Activated CD4-positive, CD25-positive, alpha-beta regulatory T cell (primary cell): Measurements from ENCODE around the gene PPP1R1A.

ENCODE experiments used
- DNase-seq, 4 experiments: peaks; one replicate each; lab custom pipeline; 2025; lab: John Stamatoyannopoulos, UW

Gene PPP1R1A

DNA sequence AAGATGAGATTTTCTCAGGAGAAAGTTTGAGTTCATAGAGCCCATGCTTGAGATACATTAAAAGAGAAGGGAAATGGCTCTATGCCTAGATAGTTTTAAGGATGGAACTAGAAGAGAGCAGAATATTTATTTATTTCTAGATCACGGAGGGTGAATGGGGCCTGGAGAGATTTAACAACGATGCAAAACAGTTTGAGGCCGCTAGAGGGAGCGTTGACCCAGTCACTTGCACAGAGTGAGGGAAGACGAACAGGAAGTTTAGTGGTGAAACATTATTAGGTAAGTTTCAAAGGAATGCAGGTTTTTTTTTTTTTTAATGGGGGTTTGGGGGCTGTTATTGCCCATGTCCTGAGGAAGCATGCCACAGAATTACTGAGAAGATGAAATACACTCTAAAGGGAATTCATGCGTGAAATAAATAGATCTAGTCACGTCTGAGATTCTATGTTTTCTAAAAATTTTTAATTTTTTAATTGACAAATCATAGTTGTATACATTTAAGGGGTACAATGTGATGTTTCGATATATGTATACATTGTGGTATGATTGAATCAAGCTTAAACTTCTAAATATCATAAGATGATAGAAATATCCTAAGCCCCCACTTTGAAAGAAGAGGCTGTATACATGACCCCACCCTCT is 14.8 kb upstream of the PPP1R1A start:
- peak; percentile 14 to 34 (median 26) for DNase-seq

DNA sequence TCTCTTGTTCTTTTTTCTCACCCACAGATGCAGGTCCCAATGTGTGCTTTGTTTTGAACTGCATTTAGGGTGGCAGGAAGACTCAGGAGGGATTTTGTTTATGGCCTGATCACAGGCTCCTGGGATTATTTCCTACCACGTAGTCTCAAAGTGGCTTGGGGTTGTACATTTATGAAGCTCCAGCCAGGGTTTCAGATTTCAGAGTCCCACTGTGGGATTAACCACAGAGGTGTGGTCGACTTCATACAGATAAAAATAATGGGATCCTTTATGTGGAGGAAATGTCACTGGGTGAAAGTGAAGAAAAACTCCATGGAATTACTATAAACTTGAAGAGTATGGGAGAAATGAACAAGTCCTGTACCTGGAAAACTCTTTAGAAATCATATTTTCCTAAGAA is 14.2 kb upstream of the PPP1R1A start:
- DNase-seq, result no peak

DNA sequence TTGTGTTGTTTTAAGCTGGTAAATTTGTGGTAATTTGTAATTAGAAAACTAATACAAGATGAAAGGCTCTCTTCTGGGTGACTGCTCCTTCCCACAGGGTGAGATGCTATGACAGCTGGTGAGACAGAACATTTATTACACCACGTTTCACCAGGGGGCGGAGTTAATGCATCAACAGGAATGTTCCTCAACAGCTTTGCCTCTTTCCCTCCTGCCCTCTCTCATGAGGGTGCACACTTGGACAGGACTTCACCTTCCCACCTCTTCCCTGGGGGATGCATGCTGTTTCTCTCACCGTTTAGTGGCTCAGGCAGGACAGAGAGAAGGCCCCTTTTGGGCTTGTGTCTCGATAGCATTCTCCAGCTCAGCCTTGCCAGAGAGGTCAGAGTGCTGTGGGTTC is 13.4 kb upstream of the PPP1R1A start:
- no peak for DNase-seq

DNA sequence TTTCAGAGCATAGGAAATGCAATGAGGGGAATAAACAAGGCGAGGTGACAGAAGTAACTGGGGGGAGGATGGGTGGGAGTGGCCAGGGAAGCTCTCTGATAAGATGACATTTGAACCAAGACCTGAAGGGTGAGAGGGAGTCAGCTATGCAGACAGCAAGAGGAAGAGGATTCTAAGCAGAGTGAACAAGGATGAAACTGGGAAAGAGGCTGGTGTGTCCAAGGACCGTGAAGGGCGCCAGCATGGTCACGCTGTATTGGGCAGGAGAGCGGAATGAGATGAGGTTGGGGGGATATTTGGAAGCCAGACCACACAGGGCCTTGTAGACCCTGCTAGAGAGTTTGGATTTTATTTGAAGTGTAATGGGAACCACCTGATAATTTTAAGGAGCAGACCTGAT is 10.5 kb upstream of the PPP1R1A start:
- no peak for DNase-seq

DNA sequence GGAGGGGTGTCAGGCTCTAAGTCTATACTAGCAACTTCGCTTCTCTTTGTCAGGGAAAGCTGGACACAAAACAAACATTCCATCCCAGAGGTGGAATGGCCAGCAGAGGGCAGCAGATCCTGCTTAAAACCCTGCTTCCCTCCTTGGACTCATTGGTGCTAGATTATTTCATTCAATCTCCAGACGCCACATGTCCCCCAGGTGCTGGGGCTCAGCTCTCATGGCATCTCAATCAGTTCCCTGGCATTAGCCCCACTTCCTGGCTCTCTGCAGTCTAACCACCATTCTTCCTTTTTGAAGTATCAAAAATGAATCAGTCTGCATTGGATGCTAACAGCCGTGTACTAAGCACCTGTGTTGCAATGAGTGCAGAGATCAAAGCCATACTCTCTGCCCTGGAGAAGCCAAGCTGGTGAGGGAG is 8.1 kb upstream of the PPP1R1A start:
- peak in 2 of 4 experiments; percentile 12 to 15 for DNase-seq

DNA sequence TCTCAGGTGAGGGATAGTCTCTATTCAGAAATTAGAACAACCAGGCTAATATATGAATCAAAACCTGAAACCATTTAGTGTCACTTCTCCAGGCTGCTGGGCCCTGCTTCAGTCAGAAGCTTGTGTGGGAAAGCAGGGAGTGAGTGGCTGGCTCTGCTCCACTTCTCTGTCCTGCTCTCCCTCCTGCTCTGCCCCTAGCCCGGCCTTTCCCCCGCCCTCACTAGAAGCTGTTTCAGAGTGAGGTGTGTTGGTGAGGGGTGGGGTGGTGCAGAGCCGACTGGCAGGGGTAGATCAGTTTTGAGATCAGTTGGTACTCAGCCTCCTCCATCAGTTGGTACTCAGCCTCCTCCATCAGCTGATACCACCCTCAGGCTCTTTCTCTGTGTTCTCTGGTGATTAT is 7.0 kb upstream of the PPP1R1A start:
- DNase-seq, result no peak

DNA sequence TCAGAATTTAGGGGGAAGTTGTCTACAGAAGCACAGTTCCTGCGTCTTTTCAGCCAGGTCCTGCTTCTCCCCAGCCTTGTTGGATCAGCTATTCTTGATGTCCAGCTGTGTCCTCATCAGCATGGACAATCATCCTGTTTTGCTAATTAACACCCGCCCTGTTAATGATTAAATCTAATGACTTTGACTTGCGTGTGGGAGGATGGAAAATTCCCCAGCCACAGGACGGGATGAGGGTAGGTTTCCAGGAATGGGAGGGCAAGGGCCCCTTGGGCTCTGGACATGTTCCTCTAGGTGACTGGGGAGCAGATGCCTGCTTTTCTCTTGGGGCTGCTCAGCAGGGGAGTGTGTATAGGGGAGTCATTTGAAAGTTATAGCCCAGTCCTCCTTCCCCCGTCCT is 5.3 kb upstream of the PPP1R1A start:
- no peak for DNase-seq

DNA sequence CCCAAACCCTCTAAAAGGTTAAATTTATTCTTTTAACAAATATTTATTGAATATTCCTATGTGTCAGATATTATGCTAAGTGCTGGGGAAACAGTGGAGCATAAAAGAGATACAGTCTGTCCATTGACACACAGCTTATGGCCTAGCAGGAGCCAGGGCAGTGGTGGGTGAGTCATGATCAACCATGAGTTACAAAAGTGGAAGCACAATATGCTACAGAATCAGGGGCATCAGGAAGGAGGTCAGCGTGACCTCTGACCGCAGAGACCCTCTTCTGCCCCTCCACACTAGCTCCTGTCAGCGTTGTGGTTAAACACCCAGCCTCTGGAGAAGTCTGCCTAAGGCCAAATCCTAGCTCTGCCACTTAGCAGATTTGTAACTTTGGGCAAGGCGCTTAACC is 4.7 kb upstream of the PPP1R1A start:
- no peak for DNase-seq

DNA sequence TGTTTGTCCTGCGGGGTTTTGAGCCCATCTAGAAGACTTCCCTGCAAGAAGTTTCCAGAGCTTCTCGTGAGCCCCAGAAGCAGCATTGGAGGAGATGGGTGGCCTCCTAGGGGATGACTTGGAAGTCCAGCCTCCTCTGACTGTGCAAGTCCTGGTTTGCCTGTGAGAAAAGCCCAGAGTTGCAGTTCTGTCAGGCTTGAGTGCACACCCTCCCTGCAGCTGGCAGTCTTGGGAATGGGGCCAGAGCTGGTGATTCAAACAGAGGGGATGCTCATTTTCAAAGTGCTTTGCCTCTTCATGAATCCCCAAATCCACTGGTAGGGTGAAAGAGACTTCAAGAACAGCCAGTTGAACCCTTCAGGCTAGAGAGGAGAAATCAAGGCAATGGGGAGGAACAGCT is 3.9 kb upstream of the PPP1R1A start:
- DNase-seq, result no peak

DNA sequence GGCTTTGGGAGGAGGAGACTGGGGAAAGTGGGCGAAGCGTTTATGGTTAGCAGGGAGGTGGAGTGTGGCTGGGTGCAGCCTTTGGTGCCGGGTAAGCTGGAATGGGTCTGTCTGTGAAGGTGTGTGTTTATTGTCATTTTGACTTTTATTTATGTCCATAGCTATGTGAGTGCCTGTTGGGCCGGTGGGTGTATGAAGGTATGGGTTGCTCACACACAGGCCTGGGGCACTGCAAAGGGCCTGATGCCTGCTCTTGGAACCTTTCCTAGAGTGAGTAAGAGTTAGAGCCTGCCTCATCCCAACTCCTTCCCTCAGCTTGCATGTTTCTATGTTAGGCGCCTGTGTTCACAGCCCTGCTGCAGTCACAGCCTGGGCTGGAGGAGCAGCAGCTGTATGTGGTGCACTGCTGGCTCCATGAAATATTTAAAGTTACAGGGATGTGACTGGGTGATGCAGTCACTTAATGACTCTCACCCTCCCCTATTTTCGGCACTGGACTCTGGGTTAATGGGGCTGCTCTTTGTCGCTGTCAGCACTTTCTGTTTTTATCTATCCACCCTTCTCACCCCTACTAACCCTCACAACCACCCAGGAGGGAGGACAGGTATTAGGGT is 2.6 kb upstream of the PPP1R1A start:
- no peak for DNase-seq

DNA sequence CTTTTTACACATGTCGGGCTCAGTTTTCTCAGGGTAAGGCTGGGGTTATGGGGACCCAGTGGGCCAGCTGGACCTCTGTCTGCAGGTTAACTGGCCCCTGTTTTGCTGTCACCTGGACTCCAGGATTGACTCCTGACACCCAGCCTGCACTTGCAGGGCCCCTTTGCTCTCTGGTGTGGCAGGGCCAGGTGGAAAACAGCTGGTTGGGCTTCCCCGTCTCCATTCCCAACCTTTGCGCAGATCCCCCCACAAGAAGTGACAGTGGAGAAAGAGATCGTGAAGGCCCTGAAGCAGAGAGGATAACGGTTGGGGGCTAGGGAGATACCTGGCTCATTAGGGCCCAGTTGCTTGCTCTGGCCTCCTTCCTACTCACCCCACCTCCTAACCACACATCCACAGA is 1.5 kb upstream of the PPP1R1A start:
- no peak for DNase-seq

DNA sequence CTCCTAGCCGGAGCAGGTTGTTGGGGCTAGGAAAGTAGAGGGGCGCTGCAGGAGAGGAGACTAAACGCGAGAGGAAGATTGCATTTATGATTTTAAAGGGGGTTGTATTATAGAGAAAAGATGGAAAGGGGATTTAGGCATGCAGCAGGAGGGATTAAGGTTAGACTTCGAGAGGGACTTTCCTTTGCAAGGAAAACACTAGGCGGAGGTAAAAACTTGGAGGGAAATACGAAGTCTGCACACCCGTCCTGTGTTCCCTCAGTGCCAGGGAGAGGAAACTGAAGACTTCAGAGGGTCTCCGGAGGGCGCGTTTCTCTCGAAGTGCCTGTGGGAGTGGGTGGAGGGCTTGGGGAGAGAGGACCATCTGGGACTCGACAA is 420 bp upstream of the PPP1R1A start:
- DNase-seq, result no peak

DNA sequence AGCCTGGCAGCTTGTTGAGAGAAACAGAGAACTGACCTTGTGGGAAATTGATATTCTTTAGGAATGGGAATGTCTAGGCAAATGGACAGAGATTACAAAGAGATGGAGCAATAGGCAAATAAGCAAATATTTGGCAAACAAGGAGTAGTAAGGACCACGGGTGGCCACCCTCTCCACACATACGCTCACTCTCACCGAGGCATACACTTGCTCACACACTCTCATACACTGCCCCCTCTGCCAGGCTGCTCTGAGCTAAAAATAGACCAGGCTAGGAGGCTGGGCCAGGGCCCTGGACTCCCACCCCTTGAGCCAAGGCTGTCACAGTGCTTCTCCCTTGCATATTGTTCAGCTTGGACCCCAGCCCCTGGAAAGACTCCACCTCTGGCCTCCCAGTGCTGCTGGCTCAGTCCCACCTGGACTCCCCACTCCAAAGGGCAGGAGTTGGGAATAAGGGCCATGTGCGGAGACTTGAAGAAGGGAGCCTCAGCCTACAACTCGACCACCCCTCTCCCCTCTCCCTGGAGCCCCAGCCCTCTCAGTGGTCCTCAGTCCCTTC is 1.1 kb downstream of the PPP1R1A start:
- DNase-seq, result no peak

DNA sequence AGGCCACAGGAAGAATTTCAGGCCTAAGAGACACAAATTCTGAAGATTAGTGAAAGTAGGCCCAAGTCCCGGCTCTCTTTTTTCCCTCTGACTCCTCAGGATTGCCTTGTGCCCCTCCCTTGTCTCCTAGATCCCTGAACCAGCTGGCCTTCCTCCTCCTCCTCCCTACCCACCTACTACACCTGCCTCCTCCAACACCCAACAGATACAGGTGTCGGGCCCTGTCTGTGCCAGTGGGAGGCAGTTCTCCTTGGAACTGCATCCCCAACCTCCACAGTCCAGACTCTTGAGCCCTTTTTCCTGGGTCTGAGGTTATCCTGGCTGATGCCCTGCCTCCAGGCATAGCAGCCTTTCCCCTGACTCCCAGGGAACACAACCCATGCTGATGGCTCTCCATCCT is 1.8 kb downstream of the PPP1R1A start:
- DNase-seq, result no peak

DNA sequence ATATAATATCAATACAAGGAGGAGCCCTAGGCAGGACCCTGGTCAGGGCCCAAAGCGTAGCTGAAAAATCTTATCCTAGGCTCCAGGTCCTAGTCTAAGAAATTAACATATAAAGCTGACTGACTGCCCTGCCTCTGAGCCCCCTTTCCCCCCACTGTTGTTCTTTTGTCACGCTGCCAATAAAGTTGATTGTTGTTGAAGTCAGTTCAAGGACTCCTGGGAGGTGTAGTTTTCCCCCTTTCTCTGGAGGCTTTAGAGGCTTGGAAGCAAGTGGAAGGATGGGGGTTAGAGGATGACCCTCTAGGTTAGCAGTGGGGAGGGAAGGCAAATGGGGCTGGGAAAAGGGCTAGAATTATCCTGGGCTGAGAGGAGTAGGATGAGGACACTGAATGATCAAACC is 3.2 kb downstream of the PPP1R1A start:
- DNase-seq, result no peak

DNA sequence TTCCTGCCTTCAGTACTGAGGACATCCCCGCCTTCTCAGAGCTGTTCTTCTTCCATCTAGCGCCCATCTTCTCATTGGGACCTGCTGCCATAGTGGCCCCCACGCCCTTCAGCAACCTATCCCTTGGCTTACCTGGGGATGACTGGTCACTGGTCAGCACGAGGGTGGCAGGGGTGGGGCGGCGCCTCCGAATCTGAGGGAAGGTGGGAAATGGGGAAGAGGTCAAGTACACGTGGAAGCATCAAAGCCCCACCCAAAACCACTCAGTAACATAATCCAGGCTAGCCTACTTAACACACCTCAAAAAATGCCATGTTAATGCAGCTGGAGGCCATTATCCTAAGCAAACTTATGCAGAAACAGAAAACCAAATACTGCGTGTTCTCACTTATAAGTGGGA is 4.3 kb downstream of the PPP1R1A start:
- no peak for DNase-seq

DNA sequence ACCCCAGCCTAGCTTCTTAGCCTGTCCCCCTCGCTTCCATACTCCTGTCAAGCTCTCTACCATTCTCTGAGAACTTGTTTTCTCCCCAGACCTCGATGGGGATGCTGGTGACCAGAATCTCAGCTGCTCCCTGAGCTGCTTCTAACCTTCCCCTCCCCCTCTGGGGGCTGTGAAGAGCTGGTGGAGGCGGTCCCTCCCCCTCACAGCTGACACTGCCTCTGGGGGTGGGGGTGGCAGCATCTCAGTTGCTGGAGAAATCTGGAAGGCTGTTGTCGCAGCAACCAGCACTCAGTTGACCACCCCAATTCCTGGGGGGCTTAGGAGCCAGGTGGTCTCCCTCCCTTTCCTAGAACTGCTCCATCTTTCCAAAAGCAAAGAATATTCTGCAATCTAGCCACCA is 4.7 kb downstream of the PPP1R1A start:
- no peak for DNase-seq

DNA sequence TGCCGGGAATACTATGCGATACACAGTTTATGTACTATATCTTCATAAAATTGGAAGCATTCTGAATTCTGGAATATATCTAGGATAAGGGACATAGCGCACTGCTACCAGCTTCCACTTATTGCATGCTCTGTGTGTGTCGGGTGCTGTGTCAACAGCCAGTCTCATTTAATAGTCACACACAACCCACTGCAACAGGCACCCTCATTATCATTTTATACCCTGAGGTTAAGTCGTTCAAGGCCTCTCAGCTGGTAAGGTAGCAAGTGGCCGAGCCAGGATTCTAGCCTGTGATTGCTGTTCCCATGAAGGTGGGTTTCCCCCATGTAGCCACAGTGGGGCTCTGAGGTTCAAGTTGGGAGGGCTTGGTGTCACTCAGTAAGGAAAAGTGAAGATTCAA is 7.0 kb downstream of the PPP1R1A start:
- DNase-seq, result no peak

DNA sequence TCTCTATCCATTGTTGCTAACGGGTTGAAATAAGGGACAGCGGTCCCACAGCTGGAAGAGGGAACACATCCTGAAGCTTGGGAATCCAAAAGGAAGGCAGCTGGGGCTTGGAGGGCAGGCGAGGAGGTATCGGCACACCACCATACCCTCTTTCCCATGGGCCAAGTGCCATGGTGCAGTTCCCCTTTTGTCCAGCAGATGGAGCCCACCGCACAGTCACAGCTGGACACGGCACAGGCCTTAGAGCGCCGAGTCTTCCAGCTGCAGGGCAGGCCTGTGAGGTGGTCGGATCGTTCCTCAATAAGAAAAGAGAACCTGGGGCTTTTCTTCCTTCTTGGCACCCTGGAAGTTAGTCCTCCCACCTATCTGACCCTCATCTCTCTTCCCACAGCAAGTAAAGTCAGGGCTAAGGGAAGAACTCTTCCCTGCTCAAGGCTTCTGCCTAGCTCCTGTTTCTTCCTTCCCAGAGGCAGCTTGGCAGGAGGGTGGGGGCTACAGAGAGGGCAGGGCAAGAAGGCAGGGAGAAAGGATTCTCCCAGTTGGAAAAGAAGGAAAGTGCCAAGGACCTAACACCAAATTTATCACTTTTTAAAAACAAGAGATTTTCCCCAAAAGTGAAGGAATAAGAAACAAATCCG is 8.6 kb downstream of the PPP1R1A start:
- peak; percentile 52 to 88 (median 70) for DNase-seq

DNA sequence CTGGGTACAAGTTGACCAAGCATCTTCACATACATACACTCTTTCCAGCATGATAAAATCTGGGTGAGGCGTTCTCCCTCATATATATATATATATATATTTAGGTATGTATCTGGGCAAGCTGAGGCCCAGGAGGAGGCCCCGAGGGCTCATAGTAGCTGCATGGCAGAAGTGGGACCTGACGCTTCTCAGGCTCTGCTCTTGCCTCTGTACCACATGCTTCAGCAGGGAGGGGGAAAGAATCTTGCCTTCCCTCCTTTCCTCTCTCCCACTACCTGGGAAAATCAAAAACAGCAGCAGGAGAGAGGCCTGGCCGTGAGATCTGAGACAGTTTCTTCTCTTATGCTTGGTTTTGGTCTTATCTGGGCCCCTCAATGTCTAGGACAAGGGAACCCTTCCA is 9.2 kb downstream of the PPP1R1A start:
- DNase-seq, result no peak

DNA sequence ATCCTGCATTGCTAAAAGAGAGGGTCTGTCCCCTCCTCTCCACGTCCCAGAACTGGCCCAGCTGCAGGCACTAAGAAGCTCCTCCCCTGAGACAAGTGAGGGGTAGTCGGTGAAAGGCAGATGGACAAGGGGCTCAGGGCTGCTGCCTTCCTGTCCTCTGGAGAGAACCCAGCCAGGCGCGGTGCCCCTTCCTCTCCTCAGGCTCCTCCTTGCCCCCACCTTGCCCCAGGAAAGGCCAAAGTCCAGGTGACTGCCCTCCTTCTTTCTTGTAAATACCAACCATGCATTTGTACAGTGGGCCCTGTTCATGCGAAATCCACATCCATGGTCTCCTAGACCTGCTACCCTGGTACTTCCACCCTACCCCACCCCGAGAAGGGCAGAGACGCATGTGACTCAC is 9.7 kb downstream of the PPP1R1A start:
- no peak for DNase-seq

DNA sequence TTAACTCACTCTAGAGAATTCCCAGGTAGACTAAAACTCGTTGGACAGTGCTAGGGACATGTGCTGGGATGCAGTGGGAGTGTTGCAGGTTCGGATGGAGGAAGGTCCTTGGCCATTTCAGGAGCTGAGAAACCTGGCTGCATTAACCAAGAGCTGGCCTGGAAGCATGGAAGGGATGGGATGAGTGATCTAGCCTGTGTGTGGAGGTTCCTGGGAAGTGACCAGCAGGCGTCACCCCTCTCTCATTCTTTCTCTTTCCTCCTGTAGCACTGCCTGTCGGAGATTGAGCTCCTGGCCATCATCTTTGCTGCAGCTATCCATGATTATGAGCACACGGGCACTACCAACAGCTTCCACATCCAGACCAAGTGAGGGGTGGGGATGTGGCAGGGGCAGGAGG is 15.6 kb downstream of the PPP1R1A start:
- no peak for DNase-seq
